GM23338 (cell line): Measurements from ENCODE around the gene MMP15.
A peak's percentile ranks its signal among the peaks of the same experiment; 100 is the strongest.

Experiments
- CREB1 ChIP-seq: fragments of 250-450 bp; sonication (Bioruptor Pico); IDR thresholded peaks from 2 replicates; pipeline ENCODE4 v1.5.0; 2020; ENCODE audit warnings: low read depth, mild to moderate bottlenecking, moderate library complexity
- CTCF ChIP-seq, 2 experiments: fragments of 200-600 bp in 1 of 2; sonication (generic) in 1 of 2; conservative IDR thresholded peaks; 2 replicates each; pipeline versions ENCODE4 v1.5.1 to v1.6.1; 2016 to 2017; ENCODE audit warnings: antibody characterized with exemption in 2 of 2, low read depth in 2 of 2, mild to moderate bottlenecking in 2 of 2, moderate library complexity in 1 of 2
- EZH2 ChIP-seq: fragments of 200-600 bp; sonication (generic); IDR thresholded peaks from one replicate; pipeline ENCODE4 v1.8.0; 2017; ENCODE audit warnings: antibody characterized with exemption, mild to moderate bottlenecking, low read depth; ENCODE audit not compliant: unreplicated experiment
- EZH2phosphoT487 ChIP-seq: fragments of 200-600 bp; sonication (generic); IDR thresholded peaks from one replicate; pipeline ENCODE4 v1.8.1; 2018; ENCODE audit warnings: antibody characterized with exemption; ENCODE audit not compliant: unreplicated experiment
- JUNB ChIP-seq: IDR thresholded peaks from one replicate; pipeline ENCODE4 v1.6.1; 2016; ENCODE audit warnings: antibody characterized with exemption; ENCODE audit not compliant: unreplicated experiment
- POLR2AphosphoS5 ChIP-seq: IDR thresholded peaks from 2 replicates; pipeline ENCODE4 v1.6.1; 2016; ENCODE audit warnings: antibody characterized with exemption, low read depth
- STAT1 ChIP-seq: IDR thresholded peaks from one replicate; pipeline ENCODE4 v1.6.1; 2016; ENCODE audit warnings: antibody characterized with exemption; ENCODE audit not compliant: unreplicated experiment
- ZNF114 ChIP-seq: fragments of 250-450 bp; sonication (Bioruptor Pico); IDR thresholded peaks from 2 replicates; pipeline ENCODE4 v1.5.0; 2020; ENCODE audit warnings: mild to moderate bottlenecking, moderate library complexity
- ZNF331 ChIP-seq: fragments of 250-450 bp; sonication (Bioruptor Pico); IDR thresholded peaks from 2 replicates; pipeline ENCODE4 v1.5.0; 2020; ENCODE audit warnings: low read depth, mild to moderate bottlenecking, moderate library complexity
- TF ChIP-seq, protein P1 (sequence below): IDR thresholded peaks from one replicate; pipeline ENCODE4 v1.6.1; 2018; ENCODE audit warnings: antibody characterized with exemption; ENCODE audit not compliant: unreplicated experiment
- TF ChIP-seq, protein P2 (sequence below): fragments of 250-450 bp; sonication (Bioruptor Pico); IDR thresholded peaks from 2 replicates; pipeline ENCODE4 v1.5.0; 2020; ENCODE audit warnings: mild to moderate bottlenecking, moderate library complexity
- TF ChIP-seq, protein P3 (sequence below): IDR thresholded peaks from 2 replicates; pipeline ENCODE4 v1.6.1; 2016; ENCODE audit warnings: antibody characterized with exemption

GRCh38 chr16:57985204-57986181 is 40.1 kb upstream of the MMP15 start:
- TF ChIP-seq CTCF (conservative IDR thresholded peaks at IDR 0.05; ENCODE audit: low read depth in 2 of 2) (no peak), EZH2 (peak; percentile 47), JUNB (no peak), EZH2phosphoT487 (no peak), CREB1 (CRISPR knock-in tag) (no peak), POLR2AphosphoS5 (no peak), ZNF114 (CRISPR knock-in tag) (no peak), ZNF331 (CRISPR knock-in tag) (no peak), STAT1 (no peak)
- TF ChIP-seq, protein P1, sequence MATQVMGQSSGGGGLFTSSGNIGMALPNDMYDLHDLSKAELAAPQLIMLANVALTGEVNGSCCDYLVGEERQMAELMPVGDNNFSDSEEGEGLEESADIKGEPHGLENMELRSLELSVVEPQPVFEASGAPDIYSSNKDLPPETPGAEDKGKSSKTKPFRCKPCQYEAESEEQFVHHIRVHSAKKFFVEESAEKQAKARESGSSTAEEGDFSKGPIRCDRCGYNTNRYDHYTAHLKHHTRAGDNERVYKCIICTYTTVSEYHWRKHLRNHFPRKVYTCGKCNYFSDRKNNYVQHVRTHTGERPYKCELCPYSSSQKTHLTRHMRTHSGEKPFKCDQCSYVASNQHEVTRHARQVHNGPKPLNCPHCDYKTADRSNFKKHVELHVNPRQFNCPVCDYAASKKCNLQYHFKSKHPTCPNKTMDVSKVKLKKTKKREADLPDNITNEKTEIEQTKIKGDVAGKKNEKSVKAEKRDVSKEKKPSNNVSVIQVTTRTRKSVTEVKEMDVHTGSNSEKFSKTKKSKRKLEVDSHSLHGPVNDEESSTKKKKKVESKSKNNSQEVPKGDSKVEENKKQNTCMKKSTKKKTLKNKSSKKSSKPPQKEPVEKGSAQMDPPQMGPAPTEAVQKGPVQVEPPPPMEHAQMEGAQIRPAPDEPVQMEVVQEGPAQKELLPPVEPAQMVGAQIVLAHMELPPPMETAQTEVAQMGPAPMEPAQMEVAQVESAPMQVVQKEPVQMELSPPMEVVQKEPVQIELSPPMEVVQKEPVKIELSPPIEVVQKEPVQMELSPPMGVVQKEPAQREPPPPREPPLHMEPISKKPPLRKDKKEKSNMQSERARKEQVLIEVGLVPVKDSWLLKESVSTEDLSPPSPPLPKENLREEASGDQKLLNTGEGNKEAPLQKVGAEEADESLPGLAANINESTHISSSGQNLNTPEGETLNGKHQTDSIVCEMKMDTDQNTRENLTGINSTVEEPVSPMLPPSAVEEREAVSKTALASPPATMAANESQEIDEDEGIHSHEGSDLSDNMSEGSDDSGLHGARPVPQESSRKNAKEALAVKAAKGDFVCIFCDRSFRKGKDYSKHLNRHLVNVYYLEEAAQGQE: no peak
- TF ChIP-seq, protein P2, sequence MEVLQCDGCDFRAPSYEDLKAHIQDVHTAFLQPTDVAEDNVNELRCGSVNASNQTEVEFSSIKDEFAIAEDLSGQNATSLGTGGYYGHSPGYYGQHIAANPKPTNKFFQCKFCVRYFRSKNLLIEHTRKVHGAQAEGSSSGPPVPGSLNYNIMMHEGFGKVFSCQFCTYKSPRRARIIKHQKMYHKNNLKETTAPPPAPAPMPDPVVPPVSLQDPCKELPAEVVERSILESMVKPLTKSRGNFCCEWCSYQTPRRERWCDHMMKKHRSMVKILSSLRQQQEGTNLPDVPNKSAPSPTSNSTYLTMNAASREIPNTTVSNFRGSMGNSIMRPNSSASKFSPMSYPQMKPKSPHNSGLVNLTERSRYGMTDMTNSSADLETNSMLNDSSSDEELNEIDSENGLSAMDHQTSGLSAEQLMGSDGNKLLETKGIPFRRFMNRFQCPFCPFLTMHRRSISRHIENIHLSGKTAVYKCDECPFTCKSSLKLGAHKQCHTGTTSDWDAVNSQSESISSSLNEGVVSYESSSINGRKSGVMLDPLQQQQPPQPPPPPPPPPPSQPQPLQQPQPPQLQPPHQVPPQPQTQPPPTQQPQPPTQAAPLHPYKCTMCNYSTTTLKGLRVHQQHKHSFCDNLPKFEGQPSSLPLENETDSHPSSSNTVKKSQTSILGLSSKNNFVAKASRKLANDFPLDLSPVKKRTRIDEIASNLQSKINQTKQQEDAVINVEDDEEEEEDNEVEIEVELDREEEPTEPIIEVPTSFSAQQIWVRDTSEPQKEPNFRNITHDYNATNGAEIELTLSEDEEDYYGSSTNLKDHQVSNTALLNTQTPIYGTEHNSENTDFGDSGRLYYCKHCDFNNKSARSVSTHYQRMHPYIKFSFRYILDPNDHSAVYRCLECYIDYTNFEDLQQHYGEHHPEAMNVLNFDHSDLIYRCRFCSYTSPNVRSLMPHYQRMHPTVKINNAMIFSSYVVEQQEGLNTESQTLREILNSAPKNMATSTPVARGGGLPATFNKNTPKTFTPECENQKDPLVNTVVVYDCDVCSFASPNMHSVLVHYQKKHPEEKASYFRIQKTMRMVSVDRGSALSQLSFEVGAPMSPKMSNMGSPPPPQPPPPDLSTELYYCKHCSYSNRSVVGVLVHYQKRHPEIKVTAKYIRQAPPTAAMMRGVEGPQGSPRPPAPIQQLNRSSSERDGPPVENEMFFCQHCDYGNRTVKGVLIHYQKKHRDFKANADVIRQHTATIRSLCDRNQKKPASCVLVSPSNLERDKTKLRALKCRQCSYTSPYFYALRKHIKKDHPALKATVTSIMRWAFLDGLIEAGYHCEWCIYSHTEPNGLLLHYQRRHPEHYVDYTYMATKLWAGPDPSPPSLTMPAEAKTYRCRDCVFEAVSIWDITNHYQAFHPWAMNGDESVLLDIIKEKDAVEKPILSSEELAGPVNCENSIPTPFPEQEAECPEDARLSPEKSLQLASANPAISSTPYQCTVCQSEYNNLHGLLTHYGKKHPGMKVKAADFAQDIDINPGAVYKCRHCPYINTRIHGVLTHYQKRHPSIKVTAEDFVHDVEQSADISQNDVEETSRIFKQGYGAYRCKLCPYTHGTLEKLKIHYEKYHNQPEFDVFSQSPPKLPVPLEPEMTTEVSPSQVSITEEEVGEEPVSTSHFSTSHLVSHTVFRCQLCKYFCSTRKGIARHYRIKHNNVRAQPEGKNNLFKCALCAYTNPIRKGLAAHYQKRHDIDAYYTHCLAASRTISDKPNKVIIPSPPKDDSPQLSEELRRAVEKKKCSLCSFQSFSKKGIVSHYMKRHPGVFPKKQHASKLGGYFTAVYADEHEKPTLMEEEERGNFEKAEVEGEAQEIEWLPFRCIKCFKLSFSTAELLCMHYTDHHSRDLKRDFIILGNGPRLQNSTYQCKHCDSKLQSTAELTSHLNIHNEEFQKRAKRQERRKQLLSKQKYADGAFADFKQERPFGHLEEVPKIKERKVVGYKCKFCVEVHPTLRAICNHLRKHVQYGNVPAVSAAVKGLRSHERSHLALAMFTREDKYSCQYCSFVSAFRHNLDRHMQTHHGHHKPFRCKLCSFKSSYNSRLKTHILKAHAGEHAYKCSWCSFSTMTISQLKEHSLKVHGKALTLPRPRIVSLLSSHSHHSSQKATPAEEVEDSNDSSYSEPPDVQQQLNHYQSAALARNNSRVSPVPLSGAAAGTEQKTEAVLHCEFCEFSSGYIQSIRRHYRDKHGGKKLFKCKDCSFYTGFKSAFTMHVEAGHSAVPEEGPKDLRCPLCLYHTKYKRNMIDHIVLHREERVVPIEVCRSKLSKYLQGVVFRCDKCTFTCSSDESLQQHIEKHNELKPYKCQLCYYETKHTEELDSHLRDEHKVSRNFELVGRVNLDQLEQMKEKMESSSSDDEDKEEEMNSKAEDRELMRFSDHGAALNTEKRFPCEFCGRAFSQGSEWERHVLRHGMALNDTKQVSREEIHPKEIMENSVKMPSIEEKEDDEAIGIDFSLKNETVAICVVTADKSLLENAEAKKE (CRISPR knock-in tag): no peak
- TF ChIP-seq, protein P3, sequence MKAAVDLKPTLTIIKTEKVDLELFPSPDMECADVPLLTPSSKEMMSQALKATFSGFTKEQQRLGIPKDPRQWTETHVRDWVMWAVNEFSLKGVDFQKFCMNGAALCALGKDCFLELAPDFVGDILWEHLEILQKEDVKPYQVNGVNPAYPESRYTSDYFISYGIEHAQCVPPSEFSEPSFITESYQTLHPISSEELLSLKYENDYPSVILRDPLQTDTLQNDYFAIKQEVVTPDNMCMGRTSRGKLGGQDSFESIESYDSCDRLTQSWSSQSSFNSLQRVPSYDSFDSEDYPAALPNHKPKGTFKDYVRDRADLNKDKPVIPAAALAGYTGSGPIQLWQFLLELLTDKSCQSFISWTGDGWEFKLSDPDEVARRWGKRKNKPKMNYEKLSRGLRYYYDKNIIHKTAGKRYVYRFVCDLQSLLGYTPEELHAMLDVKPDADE: no peak
